GM12878 (cell line): ENCODE data around the gene THADA. TPM values are rescaled to one million over a fixed set of nuclear protein-coding genes. Genes with fewer than 3 reads are reported as not detected.
A peak's percentile ranks its signal among the peaks of the same experiment; 100 is the strongest.
"Not testable (repeated sequence)": the region's sequence is repeated elsewhere in the genome, so short reads cannot be mapped to it uniquely, and the experiment has no call there.

Source experiments
- ATAC-seq: fragments of 200-7000 bp; cut with Tn5 transposase; 3 replicates; pipeline ENCODE4 v1.9.1; 2020; ENCODE audit warnings: mild to moderate bottlenecking, moderate library complexity
- BruUV-seq: library from RNA; stranded (reverse); fragments of 400-500 nt; replicated peaks from 2 replicates; lab custom pipeline; 2021; lab: Mats Ljungman, UMichigan
- CTCF ChIA-PET: fragments of 300-600 bp; sonication (Branson Sonifier 250); formaldehyde crosslinking; extraction: SDS; loops from one replicate; lab custom pipeline; 2021; ENCODE audit warnings: inconsistent platforms; lab: Yijun Ruan, JAX
- POLR2A ChIA-PET: fragments of 350-600 bp; formaldehyde crosslinking; extraction: SDS; loops from one replicate; lab custom pipeline; 2021; ENCODE audit warnings: inconsistent platforms; lab: Charles Lee
- RAD21 ChIA-PET: fragments of 300-600 bp; sonication (Branson Sonifier 250); formaldehyde crosslinking; loops from one replicate; lab custom pipeline; 2023; ENCODE audit warnings: antibody characterized with exemption; ENCODE audit not compliant: unreplicated experiment; lab: Charles Lee
- SMC1A ChIA-PET: fragments of 300-600 bp; sonication (Branson Sonifier 250); formaldehyde crosslinking; loops from one replicate; lab custom pipeline; 2023; ENCODE audit not compliant: unreplicated experiment, uncharacterized antibody; lab: Charles Lee
- DNase-seq: peaks from one replicate; pipeline ENCODE4 v3.0.0-alpha.2; 2011; ENCODE audit warnings: low read depth, low spot score
- FAIRE-seq: peaks from 3 replicates; lab custom pipeline; 2011; peaks lifted over from hg19 to GRCh38; lab: Jason Lieb, UNC
- H2AFZ ChIP-seq: 2 replicates; pipeline ENCODE4 v1.6.0; 2011; ENCODE audit warnings: low read depth, low read length, control low read depth; ENCODE audit not compliant: control insufficient read depth
- H3K27ac ChIP-seq: 2 replicates; pipeline ENCODE4 v1.5.1; 2011; ENCODE audit warnings: control low read depth; ENCODE audit not compliant: control insufficient read depth, insufficient read depth
- H3K27me3 ChIP-seq, 2 experiments: replicated peaks in 1 of 2; 2 replicates each; pipeline versions ENCODE4 v1.6.0 to v1.6.1; 2011; ENCODE audit warnings: low read length in 1 of 2; ENCODE audit not compliant: control insufficient read depth in 2 of 2, insufficient read depth in 2 of 2
- H3K36me3 ChIP-seq, 2 experiments: 2 replicates each; pipeline ENCODE4 v1.5.1; 2011; ENCODE audit warnings: low read length in 1 of 2; ENCODE audit not compliant: control insufficient read depth in 2 of 2, insufficient read depth in 2 of 2
- H3K4me1 ChIP-seq: 2 replicates; pipeline ENCODE4 v1.6.1; 2011; ENCODE audit warnings: mild to moderate bottlenecking, low read length, moderate library complexity, mixed read lengths; ENCODE audit not compliant: control insufficient read depth, insufficient read depth
- H3K4me2 ChIP-seq: 2 replicates; pipeline ENCODE4 v1.6.0; 2011; ENCODE audit warnings: control low read depth; ENCODE audit not compliant: control insufficient read depth, insufficient read depth
- H3K4me3 ChIP-seq: fragments of 200-600 bp; sonication (generic); 2 replicates; pipeline ENCODE4 v1.5.1; 2016
- H3K79me2 ChIP-seq: 2 replicates; pipeline ENCODE4 v1.6.0; 2011; ENCODE audit warnings: low read length; ENCODE audit not compliant: control insufficient read depth, insufficient read depth
- H3K9ac ChIP-seq: 2 replicates; pipeline ENCODE4 v1.8.0; 2011; ENCODE audit warnings: low read length, control low read depth, mixed read lengths; ENCODE audit not compliant: control insufficient read depth, insufficient read depth
- H3K9me3 ChIP-seq: replicated peaks from 3 replicates; pipeline ENCODE4 v1.5.1; 2011; ENCODE audit warnings: mild to moderate bottlenecking, low read length; ENCODE audit not compliant: control insufficient read depth, insufficient read depth
- H4K20me1 ChIP-seq: 2 replicates; pipeline ENCODE4 v1.6.0; 2011; ENCODE audit not compliant: control insufficient read depth, insufficient read depth
- ATF7 ChIP-seq: fragments of 450-650 bp; IDR thresholded peaks from 2 replicates; pipeline ENCODE4 v1.6.1; 2016; ENCODE audit warnings: low read depth, mild to moderate bottlenecking
- WRNIP1 ChIP-seq: IDR thresholded peaks from 2 replicates; pipeline ENCODE4 v1.6.1; 2011; ENCODE audit warnings: low read depth, low read length, improper control_type of control experiment, borderline replicate concordance
- ZNF687 ChIP-seq: fragments of 450-650 bp; IDR thresholded peaks from 2 replicates; pipeline ENCODE4 v1.6.1; 2017; ENCODE audit warnings: mild to moderate bottlenecking, moderate library complexity
- WGBS: methylation state at CpG from one replicate; pipeline ENCODE4 v1.1.6; 2016; ENCODE audit warnings: low lambda C conversion rate; ENCODE audit not compliant: insufficient replicate concordance, insufficient coverage; ENCODE audit errors: missing lambda C conversion rate; 5-methylcytosine and 5-hydroxymethylcytosine counted together
- in situ Hi-C: fragments of 300-500 bp; cut with MboI; formaldehyde crosslinking; loops from 9 replicates; pipeline ENCODE4 v1.14.3; 2018; ENCODE audit warnings: mixed read lengths
- intact Hi-C: fragments of 100-400 bp; cut with micrococcal nuclease; formaldehyde crosslinking; loops from one replicate; pipeline ENCODE4 v1.14.2; 2022; ENCODE audit not compliant: unreplicated experiment
- polyA plus RNA-seq, 11 experiments: library from polyadenylated mRNA; depleted of rRNA in 4 of 11; unstranded in 6 of 11; stranded (reverse) in 5 of 11; fragments of >200 nt; fragmentation: Nextera tagmentation in 4 of 11; fragmentation: Illumina TruSeq in 1 of 11; extraction: Ambion mirVana in 4 of 11; extraction: Trizol in 1 of 11; gene quantifications; 1 replicate in 1 of 11; 2 replicates in 10 of 11; pipeline versions ENCODE4 v1.2.1 to v1.2.3, GENCODE V29; 2011 to 2016; ENCODE audit warnings: inconsistent platforms in 2 of 11, missing spikeins in 2 of 11, low read depth in 1 of 11
- total RNA-seq, 4 experiments: library from RNA; depleted of rRNA in 3 of 4; stranded (reverse); fragments of >200 nt in 3 of 4; fragmentation: Illumina TruSeq in 1 of 4; extraction: Trizol in 1 of 4; gene quantifications; 2 replicates each; pipeline versions ENCODE4 v1.2.1 to v1.2.3, GENCODE V29; 2013 to 2021

Gene THADA
- total and polyA plus RNA-seq, 10 of the 15 experiments (the other 5 are each of a cell fraction or from before 2014, with no cell fraction given): 14.6 to 33.2 (median 23.2) TPM

GRCh38 chr2:43636621-43637020, 40.8 kb upstream of the THADA start:
- Histone ChIP-seq H3K9me3 (no peaks in the 10 kb centered on the region; the same call in 1 of the 3 replicates), H3K36me3 (no peaks in the 10 kb centered on the region), H3K9ac (no peak overlapping the region), H3K4me3 (peak overlapping the region; percentile 61; the same call in 1 of the 2 replicates), H2AFZ (peak overlapping the region; percentile 22), H3K4me2 (peak overlapping the region; percentile 17), H3K4me1 (no peaks in the 10 kb centered on the region), H4K20me1 (no peaks in the 10 kb centered on the region), H3K79me2 (no peaks in the 10 kb centered on the region), H3K27ac (no peak overlapping the region), H3K27me3 (peaks cover 0 to 10% of the 10 kb centered on the region in 2 experiments)
- RAD21 ChIA-PET: no interaction called here
- CTCF ChIA-PET: no interaction called here
- ATAC-seq (peak; percentile 9; the same call in 1 of the 3 replicates), DNase-seq (no peak), FAIRE-seq (peak; percentile 13)
- no TSS peak for BruUV-seq
- POLR2A ChIA-PET: no interaction called here
- SMC1A ChIA-PET: no interaction called here
- WGBS: 0% methylated on average over 9 of the region's 10 CpGs
- intact Hi-C loops: no loop called here
- in situ Hi-C loops: no loop called here
- TF ChIP-seq ZNF687 (no peak), WRNIP1 (no peak), ATF7 (no peak)

GRCh38 chr2:43636153-43636552, 40.3 kb upstream of the THADA start:
- FAIRE-seq, DNase-seq, H2AFZ ChIP-seq, POLR2A ChIA-PET, intact Hi-C loops, H3K9ac ChIP-seq, RAD21 ChIA-PET, H4K20me1 ChIP-seq, H3K27ac ChIP-seq, H3K4me3 ChIP-seq, H3K79me2 ChIP-seq, H3K9me3 ChIP-seq, ATAC-seq, CTCF ChIA-PET, SMC1A ChIA-PET, BruUV-seq, H3K36me3 ChIP-seq, H3K4me1 ChIP-seq, H3K4me2 ChIP-seq, in situ Hi-C loops: not testable (repeated sequence)
- 70% methylated on average over 12 of the region's 12 CpGs for WGBS
- H3K27me3 ChIP-seq: peaks cover 0 to 10% of the 10 kb centered on the region in 2 experiments
